ENCODE measurements around the gene SMPD3.

Gene SMPD3

GRCh38 chr16:68401871-68402747, 46.2 kb downstream of the SMPD3 start:
- no peak for DNase-seq

GRCh38 chr16:68400924-68401460, 47.3 kb downstream of the SMPD3 start:
- DNase-seq = no peak

DNA sequence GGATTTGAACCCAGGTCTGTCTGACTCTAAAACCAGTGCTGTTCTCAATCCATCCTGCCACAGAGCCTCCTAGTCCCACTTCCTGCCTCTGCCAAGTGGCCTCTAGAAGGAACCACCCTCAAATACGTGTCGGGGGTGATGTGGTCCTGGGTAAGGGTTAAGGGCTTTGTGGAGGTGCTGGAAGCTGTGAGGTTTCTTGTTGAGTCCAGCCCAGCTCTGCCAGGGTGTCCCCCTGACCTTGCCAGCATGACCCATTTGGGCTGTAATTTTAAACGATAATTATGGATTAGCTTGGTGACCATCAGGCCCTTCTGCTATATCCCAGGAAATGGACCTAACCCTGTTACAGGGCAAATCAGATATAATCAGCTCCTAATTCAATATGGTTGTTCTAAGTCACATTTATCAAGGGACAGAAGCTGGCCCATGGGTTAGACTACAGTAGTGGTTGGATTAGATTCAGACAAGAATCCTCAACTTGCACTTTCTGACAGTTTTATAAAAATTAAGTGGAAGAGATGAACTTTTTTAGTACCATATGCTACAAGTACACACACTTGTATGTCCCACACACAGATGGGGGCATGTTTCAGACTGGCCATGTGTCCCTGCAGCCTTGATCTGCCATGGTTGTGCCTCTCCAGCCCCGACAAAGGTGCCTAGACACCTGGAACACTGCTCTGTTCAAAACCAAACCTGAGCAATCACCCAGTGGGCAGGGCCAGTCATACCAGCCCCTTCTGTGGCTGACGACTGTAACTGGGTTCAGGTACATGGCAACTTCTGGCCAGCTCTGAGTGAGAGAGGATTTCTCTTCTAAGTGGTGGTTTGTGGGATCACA, 48.0 kb downstream of the SMPD3 start:
- DNase-seq = no peak

DNA sequence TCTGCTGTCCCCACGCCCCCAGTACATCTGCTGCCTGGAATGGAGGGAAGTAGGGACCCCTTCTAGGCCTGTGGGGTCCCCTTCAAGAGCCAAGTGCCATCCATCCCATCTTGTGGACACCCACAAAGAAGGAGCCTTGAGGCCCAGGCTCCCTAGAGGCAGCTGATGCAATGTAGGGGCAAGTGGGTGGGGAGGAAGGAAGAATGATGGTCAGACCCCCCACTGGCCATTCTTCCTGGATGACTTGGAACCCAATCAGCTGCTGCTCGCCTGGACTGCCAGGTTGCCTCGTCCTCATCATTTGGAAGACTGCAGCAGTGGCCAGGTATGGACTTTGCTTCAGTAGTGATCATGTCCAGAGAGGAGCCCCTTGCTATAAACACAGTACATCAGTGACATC, 48.9 kb downstream of the SMPD3 start:
- no peak for DNase-seq

- DNase-seq = no peak
Measured at GRCh38 chr16:68397710-68398201, 50.6 kb downstream of the SMPD3 start.

DNA sequence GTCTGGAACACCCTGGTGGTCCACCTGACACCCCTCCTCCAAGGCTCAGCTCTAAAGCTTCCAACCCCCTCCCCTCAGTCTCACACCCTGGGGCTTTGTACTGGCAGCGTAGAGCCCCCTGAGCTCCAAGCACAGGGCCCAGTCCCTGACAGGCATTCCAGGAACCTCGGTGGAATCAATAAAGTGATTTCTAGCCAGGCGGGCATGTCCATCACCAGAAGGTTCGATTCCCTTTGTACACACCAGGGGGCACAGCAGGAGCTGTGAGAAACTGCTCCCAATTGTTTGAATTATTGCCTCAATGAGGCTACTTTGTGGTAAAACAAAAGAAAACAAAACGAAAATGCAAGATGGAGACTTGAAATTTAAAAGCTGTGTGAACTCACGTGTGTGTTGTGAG, 51.8 kb downstream of the SMPD3 start:
- DNase-seq = no peak

DNA sequence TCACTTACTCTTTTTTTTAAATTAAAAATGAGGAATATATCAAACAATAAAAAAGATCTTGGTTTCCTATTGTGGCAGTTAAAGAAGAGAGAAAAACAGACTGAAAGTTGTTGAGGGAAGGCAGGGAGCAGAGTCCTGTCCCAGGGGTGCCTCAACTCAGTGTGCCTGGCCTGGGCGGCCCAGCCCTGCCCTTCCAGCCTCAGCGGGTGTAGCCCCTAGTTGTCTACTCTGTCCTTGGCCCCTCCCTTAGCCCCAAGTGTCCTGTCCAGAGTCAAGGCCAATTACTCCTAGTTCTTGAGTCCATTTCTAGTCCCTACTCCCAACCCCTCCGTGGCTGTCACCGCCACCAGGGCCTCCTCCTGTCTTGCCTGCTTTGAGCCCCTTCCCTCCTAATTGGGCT, 52.5 kb downstream of the SMPD3 start:
- no peak for DNase-seq

GRCh38 chr16:68395167-68395786, 53.0 kb downstream of the SMPD3 start:
- DNase-seq = no peak

GRCh38 chr16:68393333-68393732, 55.0 kb downstream of the SMPD3 start:
- no peak for DNase-seq

GRCh38 chr16:68389750-68390371, 58.4 kb downstream of the SMPD3 start:
- no peak for DNase-seq

GRCh38 chr16:68389006-68389405, 59.3 kb downstream of the SMPD3 start:
- no peak for DNase-seq

DNA sequence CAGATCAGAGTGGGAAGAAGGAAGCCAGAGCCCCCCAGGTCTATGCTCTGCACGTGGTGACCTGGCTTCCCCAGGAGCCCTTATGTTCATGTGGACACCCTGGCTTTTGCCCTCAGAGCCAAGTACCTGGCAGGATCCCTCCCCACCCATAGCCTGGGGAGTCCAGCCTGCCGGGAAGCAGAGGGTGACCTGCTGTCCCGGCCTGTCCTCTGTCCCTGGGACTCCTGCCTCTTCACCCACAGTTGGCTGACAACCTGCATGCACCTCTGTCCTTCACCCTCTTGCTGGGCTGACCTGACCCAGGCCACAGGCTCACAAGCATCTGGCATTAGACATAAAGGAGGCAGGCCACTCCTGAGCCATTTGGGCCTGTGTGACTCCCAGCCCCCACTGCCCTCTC, 60.2 kb downstream of the SMPD3 start:
- no peak for DNase-seq

DNA sequence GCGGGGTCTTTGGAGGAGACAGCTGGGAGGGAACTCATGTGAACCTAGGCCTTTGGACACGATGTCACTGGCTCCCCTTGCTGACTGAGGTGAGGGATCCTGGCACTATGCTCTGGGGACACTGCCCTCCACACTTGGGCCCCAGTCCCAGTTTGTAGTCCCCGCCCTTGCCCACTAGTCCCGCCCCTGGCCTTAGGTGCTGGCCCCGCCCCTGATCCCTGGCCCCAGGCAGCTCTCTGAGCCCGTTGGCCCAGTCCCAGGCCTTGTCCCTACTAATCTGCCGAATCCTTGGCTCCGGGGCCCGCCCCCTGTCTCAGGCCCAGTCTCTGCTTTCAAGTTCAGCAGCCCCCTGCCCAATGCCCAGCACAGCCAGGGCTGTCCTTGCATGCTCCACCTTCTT, 61.0 kb downstream of the SMPD3 start:
- DNase-seq = no peak

DNA sequence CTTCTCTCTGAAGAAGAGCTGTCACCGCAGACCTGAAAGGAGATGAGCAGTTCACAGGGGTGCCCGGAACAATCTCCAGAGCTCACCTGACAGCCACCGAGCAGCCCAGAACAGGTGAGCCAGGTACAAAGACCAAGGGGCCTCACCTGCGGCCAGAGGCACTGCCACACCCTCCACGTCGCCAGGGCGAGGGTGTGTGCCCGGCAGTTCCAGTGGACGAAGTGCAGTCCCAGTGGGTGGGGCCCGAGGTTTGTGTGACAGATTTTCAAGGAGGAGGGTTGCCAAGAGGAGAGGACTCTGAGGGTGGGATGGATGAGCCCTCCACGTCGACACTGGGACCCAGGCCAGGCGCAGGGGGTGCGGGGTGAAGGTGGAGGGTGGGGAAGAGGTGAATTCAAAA, 61.7 kb downstream of the SMPD3 start:
- no peak for DNase-seq

GRCh38 chr16:68385371-68385770, 62.9 kb downstream of the SMPD3 start:
- no peak for DNase-seq

- no peak for DNase-seq
Measured at GRCh38 chr16:68384288-68385161, 63.8 kb downstream of the SMPD3 start.

- DNase-seq = no peak
Measured at GRCh38 chr16:68383858-68384257, 64.5 kb downstream of the SMPD3 start.

GRCh38 chr16:68382296-68382718, 66.0 kb downstream of the SMPD3 start:
- no peak for DNase-seq

DNA sequence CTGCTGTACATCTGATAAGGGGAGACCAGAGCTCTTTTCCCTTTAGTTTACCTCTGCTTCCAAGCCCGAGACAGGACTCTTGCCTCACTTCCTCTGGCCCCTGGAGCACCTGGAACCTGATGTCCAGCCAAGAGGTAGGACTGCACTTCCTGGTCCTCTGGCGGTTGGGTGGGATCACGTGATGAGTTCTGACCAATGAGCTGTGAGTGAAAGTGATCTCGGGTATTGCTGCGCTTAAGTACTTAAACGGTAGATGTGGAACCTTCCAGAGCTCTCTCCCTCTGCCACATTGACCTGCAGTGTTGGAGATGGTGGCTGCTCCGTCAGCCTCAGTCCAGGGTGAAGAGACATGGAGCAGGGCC, 67.0 kb downstream of the SMPD3 start:
- no peak for DNase-seq

DNA sequence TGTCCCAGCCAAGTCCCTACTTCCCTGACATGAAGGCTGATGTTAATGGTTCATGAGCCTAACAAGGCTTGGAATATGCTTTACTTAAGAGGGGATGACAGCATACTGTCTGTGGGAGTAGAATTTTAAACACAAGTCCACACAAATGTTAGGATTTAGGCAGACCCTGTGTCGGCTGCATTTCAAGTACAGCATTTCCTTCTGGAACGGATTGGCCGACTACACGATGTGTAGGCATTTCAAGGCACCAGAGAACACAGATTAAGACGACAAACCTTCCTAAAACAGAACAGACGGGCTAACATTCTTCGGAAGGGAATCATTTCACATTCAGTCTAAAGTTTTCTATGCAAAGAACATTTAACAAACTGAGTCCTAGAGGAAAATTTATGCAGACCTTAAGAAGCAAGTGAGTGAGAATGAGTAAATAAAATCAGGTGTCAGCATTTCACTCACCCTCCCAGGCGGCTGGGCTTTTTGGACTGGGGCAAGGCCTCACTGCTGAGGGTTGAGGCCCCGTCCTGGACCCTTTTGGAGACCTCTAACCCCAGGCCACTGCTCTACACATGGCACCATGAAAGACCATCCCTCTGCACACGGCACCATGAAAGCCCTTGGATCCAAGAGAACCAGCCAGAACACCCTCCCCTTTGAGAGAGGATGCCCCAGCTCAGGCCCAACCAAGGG, 67.5 kb downstream of the SMPD3 start:
- no peak for DNase-seq

DNA sequence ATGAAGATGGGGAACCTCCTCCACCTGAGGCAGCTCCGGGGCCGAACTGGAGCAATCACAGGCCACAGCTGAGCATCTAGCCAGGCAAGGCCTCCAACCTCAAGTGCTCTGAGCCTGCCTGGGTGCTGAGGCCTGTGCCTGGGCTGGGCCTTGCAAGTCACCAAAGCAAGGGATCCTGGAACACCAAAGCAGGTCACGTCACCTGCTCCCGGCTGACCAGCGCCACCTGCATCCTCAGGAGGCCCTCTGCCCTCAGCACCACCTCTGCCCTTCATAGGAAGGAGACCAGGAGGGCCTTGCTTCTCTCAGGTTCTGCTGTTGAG, 68.0 kb downstream of the SMPD3 start:
- DNase-seq = no peak
